Measurements from ENCODE around the gene SULT1A4. TPM values are rescaled to one million over a fixed set of nuclear protein-coding genes. Genes with fewer than 3 reads are reported as not detected.

Gene SULT1A4
- 1.1 and 1.2 TPM in 2 replicates for total RNA-seq

GRCh38 chr16:29459706-29460646 is at the start of gene SULT1A4:
TSS of gene SULT1A4 (plus strand) at chr16:29459913. CDS start at chr16:29461386, 1,473 bp downstream.

GRCh38 chr16:29454269-29454668 is 5.4 kb upstream of the SULT1A4 start, which contains the start of the genes BOLA2 and SLX1B:
TSS of gene BOLA2 (minus strand) at chr16:29454351. CDS start at chr16:29454253, 98 bp downstream.
TSS of gene SLX1B (plus strand) at chr16:29454533.

GRCh38 chr16:29506308-29506707 is 46.6 kb downstream of the SULT1A4 start, which contains the start of gene NPIPB12:
TSS of gene NPIPB12 (minus strand) at chr16:29506408.

Other genes with a start within 250 kb of the SULT1A4 start
- 1.5 and 3.4 TPM in 2 replicates for gene NPIPB11, start 53.2 kb upstream of the SULT1A4 start, total RNA-seq
- 27.1 and 37.4 TPM in 2 replicates for gene BOLA2, start 5.6 kb upstream of the SULT1A4 start, total RNA-seq
- gene SLX1B, start 5.4 kb upstream of the SULT1A4 start, total RNA-seq: 13.0 and 22.5 TPM in 2 replicates
- gene NPIPB12, start 46.5 kb downstream of the SULT1A4 start, total RNA-seq: 15.6 and 27.2 TPM in 2 replicates
- not detected in 2 replicates for gene SPN, start 203.3 kb downstream of the SULT1A4 start, total RNA-seq
- 101 and 156 TPM in 2 replicates for gene QPRT, start 219.3 kb downstream of the SULT1A4 start, total RNA-seq